Measurements from ENCODE around the gene SENP3. TPM values are rescaled to one million over a fixed set of nuclear protein-coding genes. Genes with fewer than 3 reads are reported as not detected.

Gene SENP3
- total and polyA plus RNA-seq, 2 of the 13 experiments (the other 11 are each of a cell fraction or from before 2014, with no cell fraction given) = 55.8 to 75.4 TPM

GRCh38 chr17:7561028-7561575, 617 bp upstream of the SENP3 start (continued):
- TF ChIP-seq CCAR2 (optimal IDR thresholded peaks at IDR 0.05; ENCODE audit: low read depth, low read length) (no peak), HNF4G (IDR thresholded peaks at IDR 0.05; ENCODE audit: borderline replicate concordance, low read depth, low read length) (peak; percentile 58; the same call in 1 of the 2 replicates), HNF4G (CRISPR knock-in tag; IDR thresholded peaks at IDR 0.05; ENCODE audit: borderline replicate concordance, low read depth) (no peak), NRL (CRISPR knock-in tag; IDR thresholded peaks at IDR 0.05; ENCODE audit: borderline replicate concordance) (peak; percentile 77; the same call in 1 of the 2 replicates), ATRX (CRISPR knock-in tag; IDR thresholded peaks at IDR 0.05; ENCODE audit: borderline replicate concordance) (no peak), ZSCAN12 (CRISPR knock-in tag; IDR thresholded peaks at IDR 0.05) (no peak), NKX3-1 (CRISPR knock-in tag; IDR thresholded peaks at IDR 0.05) (no peak), HNRNPK (IDR thresholded peaks at IDR 0.05; ENCODE audit: low read depth, low read length, poor library complexity, severe bottlenecking) (no peak), GATA4 (IDR thresholded peaks at IDR 0.05; ENCODE audit: borderline replicate concordance, low read depth) (no peak), ZNF18 (CRISPR knock-in tag; IDR thresholded peaks at IDR 0.05; ENCODE audit: insufficient replicate concordance) (peak; percentile 5), SIN3B (IDR thresholded peaks at IDR 0.05; ENCODE audit: low read length) (no peak), HMGA1 (CRISPR knock-in tag; conservative IDR thresholded peaks at IDR 0.05) (no peak), NFE2 (CRISPR knock-in tag; IDR thresholded peaks at IDR 0.05) (no peak), ZNF570 (CRISPR knock-in tag; IDR thresholded peaks at IDR 0.05; ENCODE audit: borderline replicate concordance) (no peak), ARNT (IDR thresholded peaks at IDR 0.05) (no peak), ZNF556 (CRISPR knock-in tag; IDR thresholded peaks at IDR 0.05; ENCODE audit: borderline replicate concordance) (no peak), ZMYM4 (CRISPR knock-in tag; IDR thresholded peaks at IDR 0.05) (peak; percentile 41; the same call in 1 of the 2 replicates), ZNF274 (CRISPR knock-in tag; IDR thresholded peaks at IDR 0.05) (0 out of 2 replicates have a peak, but pooled peaks have one; percentile 10), TGIF2 (CRISPR knock-in tag; IDR thresholded peaks at IDR 0.05) (no peak), SRSF9 (IDR thresholded peaks at IDR 0.05; ENCODE audit: borderline replicate concordance, insufficient read depth, low read depth, low read length, poor library complexity, severe bottlenecking) (no peak), GATAD2A (CRISPR knock-in tag; IDR thresholded peaks at IDR 0.05) (peak; percentile 13; the same call in 1 of the 2 replicates), TFDP1 (CRISPR knock-in tag; IDR thresholded peaks at IDR 0.05; ENCODE audit: borderline replicate concordance) (no peak), ZBTB43 (CRISPR knock-in tag; conservative IDR thresholded peaks at IDR 0.05) (no peak), NR0B2 (CRISPR knock-in tag; IDR thresholded peaks at IDR 0.05) (peak; percentile 87), ZKSCAN1 (IDR thresholded peaks at IDR 0.05; ENCODE audit: low read length) (no peak), MAX (IDR thresholded peaks at IDR 0.05) (peak; percentile 27)
